Epidermal melanocyte (primary cell): ENCODE data around the gene CNPY4.
A peak's percentile ranks its signal among the peaks of the same experiment; 100 is the strongest.

ENCODE experiments used
- DNase-seq: peaks from one replicate; pipeline ENCODE4 v3.0.0; 2011; ENCODE audit warnings: low spot score; ENCODE audit not compliant: insufficient read length

Gene CNPY4

GRCh38 chr7:100091411-100092181, 27.8 kb upstream of the CNPY4 start:
- no peak for DNase-seq

- DNase-seq: no peak
Observed at GRCh38 chr7:100093054-100093453, 26.4 kb upstream of the CNPY4 start.

- no peak for DNase-seq
Observed at GRCh38 chr7:100093498-100093897, 25.9 kb upstream of the CNPY4 start.

- DNase-seq: no peak
Observed at GRCh38 chr7:100093925-100094486, 25.4 kb upstream of the CNPY4 start.

GRCh38 chr7:100095289-100095688, 24.1 kb upstream of the CNPY4 start:
- DNase-seq: no peak

- no peak for DNase-seq
Observed at GRCh38 chr7:100095704-100096103, 23.7 kb upstream of the CNPY4 start.

- DNase-seq: no peak
Observed at GRCh38 chr7:100098913-100099312, 20.5 kb upstream of the CNPY4 start.

GRCh38 chr7:100099452-100099851, 20.0 kb upstream of the CNPY4 start:
- DNase-seq: no peak

- peak; percentile 96 for DNase-seq
Observed at GRCh38 chr7:100100420-100101015, 18.9 kb upstream of the CNPY4 start.

GRCh38 chr7:100101016-100101862, 18.2 kb upstream of the CNPY4 start, which contains the start of the genes AP4M1 and MCM7:
Gene AP4M1 (plus strand): TSS chr7:100101643. CDS start chr7:100101715, 72 bp downstream.
Gene MCM7 (minus strand): TSS chr7:100101397. CDS start chr7:100101294, 103 bp downstream.
- DNase-seq: peak; percentile 96

- DNase-seq: no peak
Observed at GRCh38 chr7:100102950-100103840, 16.2 kb upstream of the CNPY4 start.

- DNase-seq: no peak
Observed at GRCh38 chr7:100105534-100105933, 13.9 kb upstream of the CNPY4 start.

GRCh38 chr7:100106633-100107032, 12.8 kb upstream of the CNPY4 start:
- no peak for DNase-seq

GRCh38 chr7:100107125-100107737, 12.2 kb upstream of the CNPY4 start:
- DNase-seq: no peak

GRCh38 chr7:100107890-100108289, 11.5 kb upstream of the CNPY4 start:
- no peak for DNase-seq

GRCh38 chr7:100109521-100110163, 9.8 kb upstream of the CNPY4 start:
- no peak for DNase-seq

GRCh38 chr7:100111156-100111555, 8.3 kb upstream of the CNPY4 start:
- DNase-seq: no peak

- DNase-seq: no peak
Observed at GRCh38 chr7:100111914-100112313, 7.5 kb upstream of the CNPY4 start.

- no peak for DNase-seq
Observed at GRCh38 chr7:100115026-100115425, 4.4 kb upstream of the CNPY4 start.
